Activated effector memory CD4-positive, alpha-beta T cell treated with Interleukin-2 at 50 U/mL for 16 hours (primary cell): ENCODE results near the gene PRKAA1.
"Not testable (repeated sequence)": the region's sequence is repeated elsewhere in the genome, so short reads cannot be mapped to it uniquely, and the experiment has no call there.

ENCODE experiments used
- DNase-seq: peaks from one replicate; pipeline ENCODE4 v3.0.0-alpha.2; 2020

The PRKAA1 gene

DNA sequence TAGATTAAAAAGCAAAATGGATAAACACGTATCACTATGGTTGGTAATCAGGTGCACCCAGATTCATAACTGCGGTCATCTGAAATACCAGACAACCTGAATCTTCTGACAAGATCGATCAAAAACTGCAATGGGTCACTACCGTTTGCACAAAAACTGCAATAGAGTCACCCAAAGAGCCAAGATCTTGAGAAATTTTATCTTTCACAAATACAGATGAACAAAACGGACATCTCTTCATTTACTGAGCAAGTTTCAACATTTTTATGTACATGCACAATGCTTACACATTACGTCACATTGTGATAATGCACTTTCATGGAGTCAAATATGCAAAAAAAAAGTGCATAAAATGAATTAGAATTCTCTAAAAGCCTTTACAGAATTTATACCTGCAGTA, 18.6 kb downstream of the PRKAA1 start:
- no peak for DNase-seq

DNA sequence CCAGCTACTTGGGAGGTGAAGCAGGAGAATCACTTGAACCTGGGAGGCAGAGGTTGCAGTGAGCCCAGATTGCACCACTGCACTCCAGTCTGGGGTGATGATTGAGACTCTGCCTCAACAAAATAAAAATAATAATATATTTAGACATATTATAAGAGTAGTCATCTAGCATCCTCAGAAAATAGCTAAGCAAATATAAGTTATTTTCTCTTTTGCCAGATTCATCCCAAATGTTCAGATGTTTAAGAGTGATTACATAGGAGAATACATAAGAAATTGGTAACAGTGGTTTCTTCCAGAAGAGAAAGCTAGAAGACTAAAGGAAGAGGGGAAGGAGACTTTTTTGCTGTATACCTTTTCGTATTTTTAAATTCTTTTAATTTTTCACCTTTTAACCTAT, 20.0 kb downstream of the PRKAA1 start:
- DNase-seq = no peak

DNA sequence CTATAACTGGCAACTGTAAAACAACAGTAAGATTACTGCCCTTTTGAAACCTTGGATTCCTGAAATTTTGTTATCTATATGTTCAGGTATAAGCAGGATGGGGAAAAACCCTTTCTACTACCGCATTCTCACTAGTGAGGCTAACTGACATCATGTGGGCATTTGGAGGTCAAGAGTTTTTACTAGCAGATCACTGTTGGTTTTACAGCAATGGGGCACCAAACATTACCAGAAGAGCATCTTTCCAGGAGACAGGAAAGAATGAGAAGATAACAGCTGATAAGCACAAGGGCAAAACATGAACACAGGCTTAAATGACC, 21.6 kb downstream of the PRKAA1 start:
- no peak for DNase-seq

DNA sequence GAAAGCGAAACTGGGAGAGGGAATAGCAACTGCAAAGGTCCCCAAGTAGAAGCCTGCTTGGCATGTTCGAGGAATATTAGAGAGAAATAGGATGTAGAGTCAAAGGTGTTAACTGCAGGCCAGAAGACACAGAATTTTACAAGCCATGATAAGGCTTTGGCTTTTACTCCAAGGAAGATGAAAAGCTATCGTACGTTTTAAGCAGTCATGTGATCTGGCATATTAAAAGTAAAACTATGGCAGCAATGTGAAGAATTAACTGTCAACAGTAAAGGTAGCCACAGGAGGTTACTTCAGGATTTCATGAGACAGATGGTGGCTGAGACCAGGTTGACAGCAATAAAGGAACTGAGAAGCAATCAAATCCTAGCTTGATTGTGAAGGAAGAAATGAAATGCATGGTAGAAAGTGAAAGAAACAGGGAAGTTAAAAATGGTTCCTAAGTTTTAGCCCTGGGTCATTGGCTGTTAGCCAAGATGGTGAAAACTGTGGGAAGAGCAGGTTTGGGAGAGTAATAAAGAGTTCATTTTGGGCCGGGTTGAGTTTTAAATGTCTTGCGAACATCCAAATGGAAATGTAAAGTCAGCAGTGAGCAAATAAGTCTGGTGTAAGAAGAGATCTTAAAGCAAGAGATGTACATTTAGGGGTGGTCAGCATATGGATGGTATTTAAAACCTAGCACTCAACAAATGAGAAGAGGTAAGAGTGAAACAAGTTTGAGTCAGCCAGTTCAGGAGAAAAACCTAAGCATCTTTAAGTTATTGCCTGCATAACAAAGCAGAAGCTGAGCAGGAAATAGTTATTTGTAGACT, 22.1 kb downstream of the PRKAA1 start:
- DNase-seq = no peak

GRCh38 chr5:40775085-40775845, 22.9 kb downstream of the PRKAA1 start:
- no peak for DNase-seq

DNA sequence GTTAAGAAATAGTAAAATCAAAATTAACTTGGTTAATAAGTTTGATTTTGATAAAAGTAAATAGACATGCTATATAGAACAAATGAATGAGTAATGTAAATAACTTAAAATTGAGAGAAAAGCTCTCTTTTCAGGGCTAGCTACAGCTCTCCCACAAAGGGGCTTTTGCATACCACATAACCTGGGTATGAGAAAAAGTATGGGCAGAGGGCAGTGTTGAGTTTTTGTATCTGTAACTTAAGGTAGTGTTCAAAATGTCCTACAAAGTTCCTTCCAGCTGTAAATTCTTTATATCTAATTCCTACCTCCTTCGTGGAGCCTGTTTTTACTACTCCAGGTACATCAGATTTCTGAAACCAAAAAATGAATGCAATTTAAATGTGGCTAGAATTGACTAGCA, 23.6 kb downstream of the PRKAA1 start:
- no peak for DNase-seq

GRCh38 chr5:40770764-40771163, 27.4 kb downstream of the PRKAA1 start:
- no peak for DNase-seq

DNA sequence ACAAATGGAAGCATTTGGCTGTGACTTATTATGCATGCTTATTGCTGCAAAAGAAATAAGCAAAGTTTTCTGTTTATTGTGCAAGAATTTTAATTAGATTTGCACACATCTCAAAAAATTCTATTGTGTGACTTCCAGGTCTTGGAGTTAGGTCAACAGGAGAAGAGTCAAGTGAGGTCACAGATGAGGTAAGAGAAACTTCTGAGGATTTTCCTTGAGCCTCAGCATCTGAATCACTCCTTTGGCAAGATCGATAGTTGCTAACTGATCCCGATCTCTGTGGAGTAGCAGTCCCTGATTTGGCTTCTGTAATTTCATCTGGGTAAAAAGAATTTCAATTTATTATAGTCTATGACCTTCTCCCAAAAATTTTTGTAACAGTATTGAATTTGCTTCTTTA, 35.5 kb downstream of the PRKAA1 start:
- no peak for DNase-seq

- no peak for DNase-seq
Measured at GRCh38 chr5:40757400-40757799, 40.8 kb downstream of the PRKAA1 start.

DNA sequence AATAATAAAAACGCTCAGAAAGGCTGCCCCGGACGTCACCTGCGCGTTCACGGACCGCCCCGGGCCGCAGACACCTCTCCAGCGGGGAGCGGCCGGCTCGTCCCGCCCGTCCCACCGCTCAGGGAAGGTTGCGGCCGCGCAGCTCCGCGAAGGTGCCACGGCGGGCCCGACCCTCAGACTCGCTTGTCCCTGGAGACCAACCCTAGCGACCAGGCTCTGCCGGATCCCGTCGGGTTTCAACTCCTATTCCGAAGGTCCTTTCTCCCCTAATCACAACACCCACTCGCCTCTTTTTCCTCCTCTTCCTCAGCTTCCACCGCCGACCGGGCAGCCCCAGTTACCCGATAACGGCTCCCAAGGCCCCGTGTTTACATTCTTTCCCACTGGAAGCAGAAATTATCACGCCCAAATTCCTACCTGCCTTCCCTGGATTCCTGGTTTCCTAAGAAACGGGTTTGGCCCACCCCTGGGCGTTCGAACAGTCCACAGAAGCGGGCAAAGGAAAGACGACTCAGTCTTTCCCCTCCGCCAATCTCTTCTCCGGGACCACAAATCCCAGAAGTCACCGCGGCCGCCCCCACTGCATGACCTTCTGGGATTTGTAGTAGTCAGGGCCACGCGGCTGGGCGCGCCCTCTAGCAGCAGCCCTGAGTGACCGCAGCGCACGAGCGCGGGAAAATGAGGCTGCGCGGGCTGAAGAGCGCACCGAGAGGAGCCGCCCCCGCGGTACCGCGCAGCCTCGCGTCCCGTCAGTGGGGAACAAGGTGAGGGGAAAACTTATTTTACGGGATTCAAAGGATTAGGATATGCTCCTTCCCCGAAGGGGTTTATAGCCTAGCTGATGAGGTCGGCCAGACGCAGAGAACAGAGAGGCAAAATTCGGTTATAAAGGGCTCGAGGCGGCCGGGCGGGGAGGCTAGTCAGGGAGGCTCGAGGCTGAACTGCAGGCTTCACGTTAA, 42.5 kb downstream of the PRKAA1 start, which contains the start of gene TTC33:
TTC33 (minus strand) TSS at position 555 of the 959 bp plus-strand sequence. CDS start 8,943 bp downstream, outside the sequence.
- peak; percentile 90 for DNase-seq

GRCh38 chr5:40755093-40755406, 43.1 kb downstream of the PRKAA1 start:
- peak; percentile 43 for DNase-seq

- DNase-seq = no peak
Measured at GRCh38 chr5:40754381-40755092, 43.6 kb downstream of the PRKAA1 start.

GRCh38 chr5:40746703-40747102, 51.5 kb downstream of the PRKAA1 start:
- no peak for DNase-seq

GRCh38 chr5:40743771-40744170, 54.4 kb downstream of the PRKAA1 start:
- DNase-seq = no peak

DNA sequence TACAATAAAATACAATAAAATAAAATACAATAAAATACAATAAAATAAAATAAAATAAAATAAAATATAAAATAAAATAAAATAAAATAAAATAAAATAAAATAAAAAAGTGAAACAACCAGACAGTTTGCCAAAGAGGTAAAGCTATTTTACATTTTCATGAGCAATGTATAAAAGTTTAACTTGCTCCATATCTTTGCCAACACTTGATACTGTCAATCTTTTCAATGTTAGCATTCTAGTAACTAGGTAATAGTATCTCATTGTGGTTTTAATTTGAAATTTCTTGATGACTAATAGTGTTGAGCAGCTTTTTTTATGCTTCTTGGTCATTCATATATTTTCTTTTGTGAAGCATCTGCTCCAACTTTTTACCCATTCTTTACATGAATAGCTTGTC, 59.7 kb downstream of the PRKAA1 start:
- no peak for DNase-seq

GRCh38 chr5:40736103-40736875, 61.9 kb downstream of the PRKAA1 start:
- no peak for DNase-seq

GRCh38 chr5:40735609-40736008, 62.6 kb downstream of the PRKAA1 start:
- no peak for DNase-seq

DNA sequence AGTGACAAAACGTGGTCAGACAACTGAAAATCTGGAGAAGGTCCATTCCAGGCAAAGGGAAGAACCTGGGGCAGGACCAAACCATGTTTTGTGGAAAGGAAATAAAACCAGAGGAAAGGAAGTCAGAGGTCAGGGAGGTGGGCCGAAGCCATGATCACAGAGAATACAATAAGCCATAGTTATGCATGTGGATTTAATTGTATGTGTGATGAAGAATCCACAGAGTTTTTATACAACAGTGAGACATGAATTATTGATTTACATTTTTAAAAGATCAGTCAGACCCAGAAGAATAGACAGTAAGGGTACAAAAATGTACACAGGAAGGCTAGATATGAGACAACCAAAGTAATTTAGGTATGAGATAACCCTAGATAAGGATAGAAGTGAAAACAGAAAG, 63.2 kb downstream of the PRKAA1 start:
- DNase-seq = no peak

DNA sequence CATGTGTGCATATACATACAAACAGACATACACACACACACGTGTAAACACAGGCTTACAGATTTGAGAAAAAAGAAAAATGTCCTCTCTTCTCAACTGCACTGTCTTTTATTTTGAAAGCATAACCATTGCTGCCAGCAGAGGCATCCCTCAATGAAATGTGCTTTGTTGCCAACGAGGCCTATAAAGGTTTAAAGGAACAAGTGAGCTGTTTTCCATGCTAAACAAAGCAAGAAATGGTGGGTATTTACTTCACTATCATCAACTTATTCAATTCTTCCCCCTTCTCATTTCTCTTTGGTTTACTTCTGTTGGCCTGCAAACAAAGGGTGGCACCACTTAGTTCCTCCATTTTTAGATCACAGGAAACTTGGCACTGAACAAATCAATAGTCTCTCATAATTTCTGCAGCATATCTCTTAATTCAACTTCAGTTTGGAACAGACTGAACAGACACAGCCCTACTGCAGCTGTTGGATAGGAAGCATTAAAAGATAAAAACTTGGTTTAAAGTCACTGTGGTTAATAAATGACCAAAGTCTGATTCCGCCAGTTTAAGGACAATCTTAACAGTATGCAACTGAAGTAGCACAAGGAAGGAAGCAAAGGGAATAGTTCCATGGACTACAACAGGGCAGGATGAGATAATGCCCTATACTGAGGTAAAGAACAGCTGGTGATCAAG, 64.2 kb downstream of the PRKAA1 start:
- no peak for DNase-seq

- DNase-seq = no peak
Measured at GRCh38 chr5:40733434-40733833, 64.7 kb downstream of the PRKAA1 start.

DNA sequence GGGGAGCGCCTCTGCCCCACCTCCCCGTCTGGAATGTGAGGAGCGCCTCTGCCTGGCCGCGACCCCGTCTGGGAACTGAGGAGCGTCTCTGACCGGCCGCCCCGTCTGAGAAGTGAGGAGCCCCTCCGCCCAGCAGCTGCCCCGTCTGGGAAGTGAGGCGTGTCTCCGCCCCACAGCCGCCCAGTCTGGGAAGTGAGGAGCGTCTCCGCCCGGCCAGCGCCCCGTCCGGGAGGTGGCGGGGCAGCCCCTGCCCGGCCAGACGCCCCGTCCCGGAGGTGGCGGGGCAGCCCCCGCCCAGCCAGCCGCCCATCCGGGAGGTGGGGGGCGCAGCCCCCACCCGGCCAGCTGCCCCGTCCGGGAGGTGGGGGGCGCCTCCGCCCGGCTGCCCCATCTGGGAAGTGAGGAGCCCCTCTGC, 75.7 kb downstream of the PRKAA1 start:
- DNase-seq = not testable (repeated sequence)
